HepG2 (cell line): ENCODE measurements around the gene PSMC4. TPM values are rescaled to one million over a fixed set of nuclear protein-coding genes. Genes with fewer than 3 reads are reported as not detected.
A peak's percentile ranks its signal among the peaks of the same experiment; 100 is the strongest.

ENCODE experiments used
- ARHGAP35 ChIP-seq: sonication (generic); formaldehyde crosslinking; IDR thresholded peaks from 2 replicates; pipeline ENCODE4 v1.9.0; 2022; ENCODE audit warnings: mild to moderate bottlenecking, inconsistent platforms, moderate library complexity, missing genetic modification reagents, borderline replicate concordance
- ATAD3A ChIP-seq: sonication (generic); formaldehyde crosslinking; IDR thresholded peaks from 2 replicates; pipeline ENCODE4 v1.4.0; 2020; ENCODE audit warnings: missing genetic modification reagents
- BCL3 ChIP-seq: sonication (generic); formaldehyde crosslinking; IDR thresholded peaks from 2 replicates; pipeline ENCODE4 v1.5.1; 2020; ENCODE audit warnings: mild to moderate bottlenecking, missing genetic modification reagents, moderate library complexity
- E2F5 ChIP-seq: sonication (generic); formaldehyde crosslinking; conservative IDR thresholded peaks from 2 replicates; pipeline ENCODE4 v1.4.0; 2020; ENCODE audit warnings: missing genetic modification reagents
- FOXJ3 ChIP-seq: sonication (generic); formaldehyde crosslinking; IDR thresholded peaks from 2 replicates; pipeline ENCODE4 v1.4.0; 2020; ENCODE audit warnings: missing genetic modification reagents, mild to moderate bottlenecking, borderline replicate concordance
- KLF11 ChIP-seq: IDR thresholded peaks from 2 replicates; pipeline ENCODE4 v1.6.1; 2016; ENCODE audit warnings: missing compliant biosample characterization
- KLF9 ChIP-seq: IDR thresholded peaks from 2 replicates; pipeline ENCODE4 v1.6.1; 2016; ENCODE audit warnings: low read depth
- LCORL ChIP-seq, 2 experiments: fragments of 450-650 bp in 1 of 2; sonication (generic) in 1 of 2; formaldehyde crosslinking in 1 of 2; IDR thresholded peaks; 2 replicates each; pipeline versions ENCODE4 v1.5.0 to v1.6.1; 2017 to 2020; ENCODE audit warnings: antibody characterized with exemption in 1 of 2, missing genetic modification reagents in 1 of 2
- NFKB2 ChIP-seq: sonication (generic); formaldehyde crosslinking; IDR thresholded peaks from 2 replicates; pipeline ENCODE4 v1.4.0; 2020; ENCODE audit warnings: missing genetic modification reagents, borderline replicate concordance
- SALL1 ChIP-seq: sonication (generic); formaldehyde crosslinking; IDR thresholded peaks from 2 replicates; pipeline ENCODE4 v1.8.0; 2022; ENCODE audit warnings: mild to moderate bottlenecking, missing genetic modification reagents
- SNAI1 ChIP-seq: sonication (generic); formaldehyde crosslinking; IDR thresholded peaks from 2 replicates; pipeline ENCODE4 v1.5.0; 2020; ENCODE audit warnings: mild to moderate bottlenecking, missing genetic modification reagents, borderline replicate concordance
- ZMAT3 ChIP-seq: sonication (generic); formaldehyde crosslinking; conservative IDR thresholded peaks from 2 replicates; pipeline ENCODE4 v1.7.0; 2021; ENCODE audit warnings: missing genetic modification reagents
- ZNF24 ChIP-seq: fragments of 450-650 bp; IDR thresholded peaks from 2 replicates; pipeline ENCODE4 v1.6.1; 2017; ENCODE audit warnings: antibody characterized with exemption, mild to moderate bottlenecking
- ZNF724P ChIP-seq: sonication (generic); formaldehyde crosslinking; IDR thresholded peaks from 2 replicates; pipeline ENCODE4 v1.8.0; 2022; ENCODE audit warnings: missing genetic modification reagents, borderline replicate concordance
- ZNF83 ChIP-seq: sonication (generic); formaldehyde crosslinking; IDR thresholded peaks from 2 replicates; pipeline ENCODE4 v1.4.0; 2020; ENCODE audit warnings: missing genetic modification reagents, mild to moderate bottlenecking, borderline replicate concordance
- polyA plus RNA-seq, 8 experiments: library from polyadenylated mRNA; depleted of rRNA in 3 of 8; stranded (reverse) in 7 of 8; unstranded in 1 of 8; fragments of >200 nt; fragmentation: Illumina TruSeq in 4 of 8; extraction: Trizol in 4 of 8; gene quantifications; 2 replicates each; pipeline versions ENCODE4 v1.2.1 to v1.2.3, GENCODE V29; 2011 to 2016; ENCODE audit warnings: low read depth in 4 of 8, missing spikeins in 1 of 8, mixed read lengths in 1 of 8; ENCODE audit not compliant: insufficient read depth in 1 of 8
- total RNA-seq, 5 experiments: library from RNA; depleted of rRNA; stranded (reverse); fragments of >200 nt; fragmentation: Illumina TruSeq; extraction: Trizol; gene quantifications; 2 replicates each; pipeline ENCODE4 v1.2.3, GENCODE V29; 2016; ENCODE audit warnings: low read depth in 1 of 5
- TF ChIP-seq, protein P1 (sequence below): sonication (generic); formaldehyde crosslinking; IDR thresholded peaks from 2 replicates; pipeline ENCODE4 v1.4.0; 2020; ENCODE audit warnings: missing genetic modification reagents
- TF ChIP-seq, protein P2 (sequence below): sonication (generic); formaldehyde crosslinking; IDR thresholded peaks from 2 replicates; pipeline ENCODE4 v1.4.0; 2020; ENCODE audit warnings: mild to moderate bottlenecking, low read depth, missing genetic modification reagents
- TF ChIP-seq, protein P3 (sequence below): sonication (generic); formaldehyde crosslinking; IDR thresholded peaks from 2 replicates; pipeline ENCODE4 v1.8.0; 2022; ENCODE audit warnings: mild to moderate bottlenecking, missing genetic modification reagents; ENCODE audit not compliant: insufficient replicate concordance
- TF ChIP-seq, protein P4 (sequence below): sonication (generic); formaldehyde crosslinking; IDR thresholded peaks from 2 replicates; pipeline ENCODE4 v1.5.0; 2020; ENCODE audit warnings: missing genetic modification reagents

PSMC4 gene
- total and polyA plus RNA-seq, 2 of the 13 experiments (the other 11 are each of a cell fraction or from before 2014, with no cell fraction given) = 49.9 to 160 TPM

DNA sequence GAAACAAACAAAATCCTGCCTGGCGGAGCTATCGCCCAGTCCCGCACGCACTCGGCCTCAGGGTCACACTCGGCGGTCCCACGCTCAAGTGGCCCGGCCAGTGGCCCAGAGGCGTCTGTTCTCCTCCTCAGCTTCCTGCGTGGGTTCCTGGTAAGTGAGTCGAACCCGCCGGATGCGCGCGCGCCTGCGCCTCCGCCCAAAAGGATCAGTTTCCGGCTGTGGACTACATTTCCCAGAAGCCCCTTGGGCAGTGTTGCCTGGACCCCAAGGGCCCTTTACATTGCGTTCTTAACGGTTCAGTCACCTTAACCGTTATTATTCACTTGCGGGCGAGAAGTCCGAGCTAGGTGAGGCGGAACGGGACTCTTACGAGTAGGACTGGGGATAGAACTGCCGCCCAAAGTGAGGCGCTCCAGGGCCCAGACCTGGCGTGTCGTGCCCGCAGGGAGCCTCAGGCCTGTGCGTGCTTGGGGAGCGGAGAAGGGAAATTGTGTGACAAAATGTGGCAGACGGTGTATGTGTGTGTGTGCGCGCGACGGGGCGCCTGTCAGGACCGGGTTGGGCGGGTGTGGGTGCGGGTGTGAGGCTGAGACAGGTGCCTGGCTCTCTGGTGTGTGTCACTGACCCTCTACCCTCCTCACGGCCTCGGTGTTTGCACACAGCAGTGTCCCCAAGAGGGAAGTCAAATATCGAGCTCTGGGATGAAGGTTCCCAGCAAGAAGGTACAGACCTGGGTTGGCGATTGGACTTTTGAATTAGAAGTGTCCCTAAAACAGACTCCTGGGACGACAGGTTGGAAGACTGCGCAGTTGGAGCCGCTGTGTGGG is 26.1 kb downstream of the PSMC4 start, which contains the start of gene ZNF546 (continued):
- TF ChIP-seq, protein P1, sequence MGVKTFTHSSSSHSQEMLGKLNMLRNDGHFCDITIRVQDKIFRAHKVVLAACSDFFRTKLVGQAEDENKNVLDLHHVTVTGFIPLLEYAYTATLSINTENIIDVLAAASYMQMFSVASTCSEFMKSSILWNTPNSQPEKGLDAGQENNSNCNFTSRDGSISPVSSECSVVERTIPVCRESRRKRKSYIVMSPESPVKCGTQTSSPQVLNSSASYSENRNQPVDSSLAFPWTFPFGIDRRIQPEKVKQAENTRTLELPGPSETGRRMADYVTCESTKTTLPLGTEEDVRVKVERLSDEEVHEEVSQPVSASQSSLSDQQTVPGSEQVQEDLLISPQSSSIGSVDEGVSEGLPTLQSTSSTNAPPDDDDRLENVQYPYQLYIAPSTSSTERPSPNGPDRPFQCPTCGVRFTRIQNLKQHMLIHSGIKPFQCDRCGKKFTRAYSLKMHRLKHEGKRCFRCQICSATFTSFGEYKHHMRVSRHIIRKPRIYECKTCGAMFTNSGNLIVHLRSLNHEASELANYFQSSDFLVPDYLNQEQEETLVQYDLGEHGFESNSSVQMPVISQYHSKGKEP (CRISPR knock-in tag) = no peak
- peak; percentile 45; the same call in 1 of the 2 replicates for TF ChIP-seq KLF11 (CRISPR knock-in tag)
- no peak for TF ChIP-seq SNAI1 (CRISPR knock-in tag)
- no peak for TF ChIP-seq ZNF83 (CRISPR knock-in tag)
- TF ChIP-seq, protein P2, sequence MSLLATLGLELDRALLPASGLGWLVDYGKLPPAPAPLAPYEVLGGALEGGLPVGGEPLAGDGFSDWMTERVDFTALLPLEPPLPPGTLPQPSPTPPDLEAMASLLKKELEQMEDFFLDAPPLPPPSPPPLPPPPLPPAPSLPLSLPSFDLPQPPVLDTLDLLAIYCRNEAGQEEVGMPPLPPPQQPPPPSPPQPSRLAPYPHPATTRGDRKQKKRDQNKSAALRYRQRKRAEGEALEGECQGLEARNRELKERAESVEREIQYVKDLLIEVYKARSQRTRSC = no peak
- TF ChIP-seq ATAD3A (CRISPR knock-in tag) = no peak
- TF ChIP-seq ARHGAP35 (CRISPR knock-in tag) = peak; percentile 78; the same call in 1 of the 2 replicates
- no peak for TF ChIP-seq ZNF24
- no peak for TF ChIP-seq KLF9 (CRISPR knock-in tag)
- TF ChIP-seq ZNF724P (CRISPR knock-in tag) = no peak; the same call in 1 of the 2 replicates
- TF ChIP-seq SALL1 (CRISPR knock-in tag) = peak; percentile 66
- TF ChIP-seq, protein P3, sequence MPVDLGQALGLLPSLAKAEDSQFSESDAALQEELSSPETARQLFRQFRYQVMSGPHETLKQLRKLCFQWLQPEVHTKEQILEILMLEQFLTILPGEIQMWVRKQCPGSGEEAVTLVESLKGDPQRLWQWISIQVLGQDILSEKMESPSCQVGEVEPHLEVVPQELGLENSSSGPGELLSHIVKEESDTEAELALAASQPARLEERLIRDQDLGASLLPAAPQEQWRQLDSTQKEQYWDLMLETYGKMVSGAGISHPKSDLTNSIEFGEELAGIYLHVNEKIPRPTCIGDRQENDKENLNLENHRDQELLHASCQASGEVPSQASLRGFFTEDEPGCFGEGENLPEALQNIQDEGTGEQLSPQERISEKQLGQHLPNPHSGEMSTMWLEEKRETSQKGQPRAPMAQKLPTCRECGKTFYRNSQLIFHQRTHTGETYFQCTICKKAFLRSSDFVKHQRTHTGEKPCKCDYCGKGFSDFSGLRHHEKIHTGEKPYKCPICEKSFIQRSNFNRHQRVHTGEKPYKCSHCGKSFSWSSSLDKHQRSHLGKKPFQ (CRISPR knock-in tag) = no peak
- TF ChIP-seq BCL3 (CRISPR knock-in tag) = no peak; the same call in 1 of the 2 replicates
- TF ChIP-seq FOXJ3 (CRISPR knock-in tag) = 0 out of 2 replicates have a peak, but pooled peaks have one; percentile 32
- TF ChIP-seq E2F5 (CRISPR knock-in tag) = no peak
- no peak for TF ChIP-seq LCORL (IDR thresholded peaks at IDR 0.05)
- TF ChIP-seq LCORL (CRISPR knock-in tag; IDR thresholded peaks at IDR 0.05) = no peak; the same call in 1 of the 2 replicates
- TF ChIP-seq ZMAT3 (CRISPR knock-in tag) = peak; percentile 84
- TF ChIP-seq NFKB2 = peak; percentile 73; the same call in 1 of the 2 replicates
- TF ChIP-seq, protein P4, sequence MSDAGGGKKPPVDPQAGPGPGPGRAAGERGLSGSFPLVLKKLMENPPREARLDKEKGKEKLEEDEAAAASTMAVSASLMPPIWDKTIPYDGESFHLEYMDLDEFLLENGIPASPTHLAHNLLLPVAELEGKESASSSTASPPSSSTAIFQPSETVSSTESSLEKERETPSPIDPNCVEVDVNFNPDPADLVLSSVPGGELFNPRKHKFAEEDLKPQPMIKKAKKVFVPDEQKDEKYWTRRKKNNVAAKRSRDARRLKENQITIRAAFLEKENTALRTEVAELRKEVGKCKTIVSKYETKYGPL = no peak
